ENCODE measurements around the gene GRK4. TPM values are rescaled to one million over a fixed set of nuclear protein-coding genes. Genes with fewer than 3 reads are reported as not detected.

Gene GRK4
- total RNA-seq, 1 donor from 2014 or later, result 12.0 TPM

- no peak overlapping the region for H3K27ac Mint-ChIP-seq (ENCODE audit: unreplicated experiment)
- peaks cover 12% of the 10 kb centered on the region for H3K36me3 Mint-ChIP-seq (ENCODE audit: low read depth)
- peaks cover 4% of the 10 kb centered on the region for H3K9me3 Mint-ChIP-seq (ENCODE audit: low read depth)
- no peaks in the 10 kb centered on the region for H3K4me1 Mint-ChIP-seq (ENCODE audit: low read depth)
- no peak for DNase-seq (ENCODE audit: low spot score)
- H3K27me3 Mint-ChIP-seq (ENCODE audit: low read depth), result no peaks in the 10 kb centered on the region
- no peak overlapping the region for H3K4me3 Mint-ChIP-seq (ENCODE audit: unreplicated experiment)
- TF ChIP-seq CTCF (IDR thresholded peaks at IDR 0.05), result no peak
Measured at GRCh38 chr4:3025881-3026280, 62.5 kb downstream of the GRK4 start.

- Mint-ChIP-seq H3K4me3 (ENCODE audit: unreplicated experiment) (no peak overlapping the region), H3K36me3 (ENCODE audit: low read depth) (peaks cover 12% of the 10 kb centered on the region), H3K9me3 (ENCODE audit: low read depth) (peaks cover 4% of the 10 kb centered on the region), H3K4me1 (ENCODE audit: low read depth) (no peaks in the 10 kb centered on the region), H3K27ac (ENCODE audit: unreplicated experiment) (no peak overlapping the region), H3K27me3 (ENCODE audit: low read depth) (no peaks in the 10 kb centered on the region)
- DNase-seq (ENCODE audit: low spot score), result no peak
- TF ChIP-seq CTCF (IDR thresholded peaks at IDR 0.05), result no peak
Measured at GRCh38 chr4:3026540-3026939, 63.2 kb downstream of the GRK4 start.

- no peaks in the 10 kb centered on the region for H3K27me3 Mint-ChIP-seq (ENCODE audit: low read depth)
- no peak for DNase-seq (ENCODE audit: low spot score)
- peaks cover 3% of the 10 kb centered on the region for H3K36me3 Mint-ChIP-seq (ENCODE audit: low read depth)
- H3K4me3 Mint-ChIP-seq (ENCODE audit: unreplicated experiment), result no peak overlapping the region
- H3K4me1 Mint-ChIP-seq (ENCODE audit: low read depth), result no peaks in the 10 kb centered on the region
- no peaks in the 10 kb centered on the region for H3K9me3 Mint-ChIP-seq (ENCODE audit: low read depth)
- TF ChIP-seq CTCF (IDR thresholded peaks at IDR 0.05), result no peak
- H3K27ac Mint-ChIP-seq (ENCODE audit: unreplicated experiment), result no peak overlapping the region
Measured at GRCh38 chr4:3029464-3029863, 66.1 kb downstream of the GRK4 start.

- H3K4me1 Mint-ChIP-seq (ENCODE audit: low read depth), result no peaks in the 10 kb centered on the region
- no peak overlapping the region for H3K4me3 Mint-ChIP-seq (ENCODE audit: unreplicated experiment)
- no peak overlapping the region for H3K27ac Mint-ChIP-seq (ENCODE audit: unreplicated experiment)
- H3K36me3 Mint-ChIP-seq (ENCODE audit: low read depth), result peaks cover 3% of the 10 kb centered on the region
- DNase-seq (ENCODE audit: low spot score), result no peak
- H3K27me3 Mint-ChIP-seq (ENCODE audit: low read depth), result no peaks in the 10 kb centered on the region
- TF ChIP-seq CTCF (IDR thresholded peaks at IDR 0.05), result no peak
- H3K9me3 Mint-ChIP-seq (ENCODE audit: low read depth), result no peaks in the 10 kb centered on the region
Measured at GRCh38 chr4:3030566-3031356, 67.4 kb downstream of the GRK4 start.

- Mint-ChIP-seq H3K36me3 (ENCODE audit: low read depth) (peaks cover 5% of the 10 kb centered on the region), H3K27ac (ENCODE audit: unreplicated experiment) (no peak overlapping the region), H3K4me1 (ENCODE audit: low read depth) (no peaks in the 10 kb centered on the region), H3K9me3 (ENCODE audit: low read depth) (no peaks in the 10 kb centered on the region), H3K27me3 (ENCODE audit: low read depth) (no peaks in the 10 kb centered on the region), H3K4me3 (ENCODE audit: unreplicated experiment) (no peak overlapping the region)
- DNase-seq (ENCODE audit: low spot score), result no peak
- TF ChIP-seq CTCF (IDR thresholded peaks at IDR 0.05), result no peak
Measured at GRCh38 chr4:3031357-3032082, 68.1 kb downstream of the GRK4 start.
